Karpas-422 (cell line): ENCODE results near the gene MRTFA. TPM values are rescaled to one million over a fixed set of nuclear protein-coding genes. Genes with fewer than 3 reads are reported as not detected.
"Not testable (repeated sequence)": the region's sequence is repeated elsewhere in the genome, so short reads cannot be mapped to it uniquely, and the experiment has no call there.

Source experiments
- DNase-seq: peaks from one replicate; pipeline ENCODE4 v3.0.0-alpha.2; 2015
- H2AFZ ChIP-seq: fragments of 200-600 bp; sonication (generic); 2 replicates; pipeline ENCODE4 v1.6.1; 2014; ENCODE audit warnings: antibody characterized with exemption, low read length, mixed read lengths
- H3K27ac ChIP-seq: fragments of 200-600 bp; sonication (generic); 2 replicates; pipeline ENCODE4 v1.5.1; 2014; ENCODE audit warnings: mild to moderate bottlenecking, low read length, moderate library complexity
- H3K27me3 ChIP-seq: fragments of 200-600 bp; sonication (generic); 2 replicates; pipeline ENCODE4 v1.6.1; 2014; ENCODE audit warnings: low read length, mixed read lengths
- H3K36me3 ChIP-seq: fragments of 200-600 bp; sonication (generic); 2 replicates; pipeline ENCODE4 v1.6.1; 2014; ENCODE audit warnings: low read length, mixed read lengths; ENCODE audit not compliant: insufficient read depth
- H3K4me1 ChIP-seq: fragments of 200-600 bp; sonication (generic); 2 replicates; pipeline ENCODE4 v1.6.1; 2014; ENCODE audit warnings: mild to moderate bottlenecking, low read length, mixed read lengths
- H3K4me2 ChIP-seq: fragments of 200-600 bp; sonication (generic); 2 replicates; pipeline ENCODE4 v1.6.1; 2014; ENCODE audit warnings: low read length, low read depth, mild to moderate bottlenecking; ENCODE audit not compliant: poor library complexity, severe bottlenecking
- H3K4me3 ChIP-seq: fragments of 200-600 bp; sonication (generic); 2 replicates; pipeline ENCODE4 v1.5.1; 2014; ENCODE audit warnings: mild to moderate bottlenecking, antibody characterized with exemption, low read length, mixed read lengths
- H3K79me2 ChIP-seq: fragments of 200-600 bp; sonication (generic); 2 replicates; pipeline ENCODE4 v1.6.1; 2014; ENCODE audit warnings: mild to moderate bottlenecking, low read length, mixed read lengths
- H3K9ac ChIP-seq: fragments of 200-600 bp; sonication (generic); 2 replicates; pipeline ENCODE4 v1.6.0; 2014; ENCODE audit warnings: low read length
- H3K9me2 ChIP-seq: fragments of 200-600 bp; sonication (generic), shearing (Covaris generic); replicated peaks from 2 replicates; pipeline ENCODE4 v1.6.0; 2014; ENCODE audit warnings: mild to moderate bottlenecking, low read length, moderate library complexity; ENCODE audit not compliant: insufficient read depth
- H3K9me3 ChIP-seq: fragments of 300-700, 200-600 bp; sonication (generic); 2 replicates; pipeline ENCODE4 v1.6.1; 2014; ENCODE audit warnings: low read length, mixed read lengths
- H4K20me1 ChIP-seq: fragments of 200-600 bp; sonication (generic); 2 replicates; pipeline ENCODE4 v1.6.1; 2014; ENCODE audit warnings: mild to moderate bottlenecking, antibody characterized with exemption, low read length, low read depth; ENCODE audit not compliant: insufficient read depth
- total RNA-seq: library from RNA; depleted of rRNA; stranded (reverse); fragments of >200 nt; shearing (Covaris generic); gene quantifications from 2 replicates; pipeline ENCODE4 v1.2.3, GENCODE V29; 2014; ENCODE audit warnings: low replicate concordance

MRTFA gene
- total RNA-seq, 1 experiment from 2014 or later = 37.2 TPM

GRCh38 chr22:40668611-40669411, 32.3 kb upstream of the MRTFA start:
- no peaks in the 10 kb centered on the region for H3K36me3 ChIP-seq
- no peaks in the 10 kb centered on the region for H3K9me2 ChIP-seq
- H3K4me1 ChIP-seq = no peaks in the 10 kb centered on the region
- H3K9ac ChIP-seq = no peak overlapping the region
- DNase-seq = no peak
- no peak overlapping the region for H2AFZ ChIP-seq
- no peaks in the 10 kb centered on the region for H3K79me2 ChIP-seq
- H3K4me2 ChIP-seq = no peak overlapping the region
- no peaks in the 10 kb centered on the region for H4K20me1 ChIP-seq
- H3K4me3 ChIP-seq = no peak overlapping the region
- H3K27ac ChIP-seq = no peak overlapping the region
- no peaks in the 10 kb centered on the region for H3K27me3 ChIP-seq
- H3K9me3 ChIP-seq = no peaks in the 10 kb centered on the region

DNA sequence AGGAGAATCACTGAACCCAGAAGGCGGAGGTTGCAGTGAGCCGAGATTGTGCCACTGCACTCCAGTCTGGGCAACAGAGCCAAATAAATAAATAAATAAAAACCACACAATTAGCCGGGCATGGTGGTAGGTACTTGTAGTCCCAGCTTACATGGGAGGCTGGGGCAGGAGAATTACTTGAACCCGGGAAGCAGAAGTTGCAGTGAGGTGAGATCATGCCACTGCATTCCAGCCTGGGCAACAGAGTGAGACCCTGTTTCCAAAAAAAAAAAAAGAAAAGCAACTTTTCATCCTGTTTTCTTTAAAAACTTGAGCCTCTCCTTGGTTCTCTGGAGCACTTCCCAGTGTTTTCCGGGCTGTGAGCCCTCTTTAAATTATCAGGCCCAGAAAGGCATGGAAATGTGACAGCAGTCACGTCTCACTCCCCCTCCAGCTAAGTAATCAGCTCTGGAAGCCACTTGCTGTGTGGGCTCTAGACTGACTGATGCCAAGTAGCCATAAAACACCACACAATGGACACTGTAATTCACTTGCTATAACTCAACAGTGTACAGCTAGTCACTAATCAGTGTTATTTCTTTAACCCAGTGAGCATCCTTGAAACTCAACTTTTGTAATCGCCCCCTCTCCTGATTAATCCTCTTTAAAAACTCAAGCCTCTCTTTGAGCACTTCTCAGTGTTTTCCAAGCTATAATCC, 29.8 kb upstream of the MRTFA start:
- no peak overlapping the region for H3K9ac ChIP-seq
- no peak overlapping the region for H2AFZ ChIP-seq
- no peaks in the 10 kb centered on the region for H3K79me2 ChIP-seq
- H3K4me1 ChIP-seq = no peaks in the 10 kb centered on the region
- no peak overlapping the region for H3K4me3 ChIP-seq
- H3K9me3 ChIP-seq = no peaks in the 10 kb centered on the region
- no peak for DNase-seq
- H3K4me2 ChIP-seq = no peak overlapping the region
- no peaks in the 10 kb centered on the region for H3K36me3 ChIP-seq
- H4K20me1 ChIP-seq = no peaks in the 10 kb centered on the region
- H3K9me2 ChIP-seq = no peaks in the 10 kb centered on the region
- no peak overlapping the region for H3K27ac ChIP-seq
- H3K27me3 ChIP-seq = no peaks in the 10 kb centered on the region

DNA sequence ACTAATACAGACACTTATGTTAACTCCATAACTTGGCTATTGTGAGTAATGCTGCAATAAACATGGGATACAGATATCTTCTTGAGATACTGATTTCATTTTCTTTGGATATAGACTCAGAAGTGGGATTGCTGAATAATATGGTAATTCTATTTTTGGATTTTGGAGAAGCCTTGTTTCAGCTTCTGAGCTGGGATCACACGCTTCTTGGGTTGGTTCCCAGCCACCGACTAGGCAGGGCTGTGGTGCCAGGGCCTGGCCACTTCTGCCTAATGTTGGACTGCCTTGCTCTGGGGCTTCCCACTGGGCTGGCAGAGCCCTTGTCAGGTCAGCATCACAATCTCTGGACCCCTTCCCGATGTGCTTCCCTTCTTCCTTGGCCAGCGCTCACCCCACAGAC, 28.8 kb upstream of the MRTFA start:
- H3K9ac ChIP-seq = no peak overlapping the region
- no peaks in the 10 kb centered on the region for H3K27me3 ChIP-seq
- no peaks in the 10 kb centered on the region for H3K9me2 ChIP-seq
- no peak overlapping the region for H3K4me2 ChIP-seq
- no peaks in the 10 kb centered on the region for H3K79me2 ChIP-seq
- DNase-seq = no peak
- H2AFZ ChIP-seq = no peak overlapping the region
- H3K27ac ChIP-seq = no peak overlapping the region
- no peaks in the 10 kb centered on the region for H3K9me3 ChIP-seq
- H3K4me1 ChIP-seq = peaks cover 7% of the 10 kb centered on the region
- H3K4me3 ChIP-seq = no peak overlapping the region
- no peaks in the 10 kb centered on the region for H4K20me1 ChIP-seq
- H3K36me3 ChIP-seq = no peaks in the 10 kb centered on the region

DNA sequence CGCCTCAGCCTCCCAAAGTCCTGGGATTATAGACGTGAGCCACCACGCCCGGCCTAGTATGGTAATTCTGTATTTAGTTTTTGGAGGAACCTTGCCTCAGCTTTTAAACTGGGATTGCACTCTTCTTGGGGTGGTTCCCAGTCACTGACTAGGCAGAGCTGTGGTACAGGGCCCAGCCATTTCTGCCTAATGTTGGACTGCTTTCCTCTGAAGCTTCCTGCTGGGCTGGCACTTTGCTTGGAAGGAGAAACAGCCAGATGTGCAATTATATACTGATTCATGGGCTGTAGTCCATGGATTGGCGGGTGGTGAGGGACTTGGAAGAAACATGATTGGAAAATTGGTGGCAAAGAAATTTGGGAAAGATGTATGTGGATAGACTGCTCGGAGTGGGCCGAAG, 25.2 kb upstream of the MRTFA start:
- H3K36me3 ChIP-seq = no peaks in the 10 kb centered on the region
- H3K4me2 ChIP-seq = no peak overlapping the region
- H3K9ac ChIP-seq = no peak overlapping the region
- no peaks in the 10 kb centered on the region for H3K9me2 ChIP-seq
- DNase-seq = no peak
- no peaks in the 10 kb centered on the region for H3K79me2 ChIP-seq
- peaks cover 7% of the 10 kb centered on the region for H3K4me1 ChIP-seq
- no peak overlapping the region for H3K27ac ChIP-seq
- H4K20me1 ChIP-seq = no peaks in the 10 kb centered on the region
- no peaks in the 10 kb centered on the region for H3K9me3 ChIP-seq
- no peak overlapping the region for H2AFZ ChIP-seq
- H3K27me3 ChIP-seq = no peaks in the 10 kb centered on the region
- H3K4me3 ChIP-seq = no peak overlapping the region

- peak overlapping the region; percentile 12; the same call in 1 of the 2 replicates for H3K9ac ChIP-seq
- no peaks in the 10 kb centered on the region for H3K27me3 ChIP-seq
- H3K79me2 ChIP-seq = no peaks in the 10 kb centered on the region
- H3K4me3 ChIP-seq = no peak overlapping the region
- H3K4me1 ChIP-seq = peaks cover 7% of the 10 kb centered on the region
- H3K36me3 ChIP-seq = no peaks in the 10 kb centered on the region
- H2AFZ ChIP-seq = 0 out of 2 replicates have a peak overlapping the region, but pooled peaks have one; percentile 26
- H3K27ac ChIP-seq = no peak overlapping the region
- DNase-seq = no peak
- H3K9me2 ChIP-seq = no peaks in the 10 kb centered on the region
- peak overlapping the region; percentile 23 for H3K4me2 ChIP-seq
- H4K20me1 ChIP-seq = no peaks in the 10 kb centered on the region
- H3K9me3 ChIP-seq = no peaks in the 10 kb centered on the region
These were observed 24.2 kb upstream of the MRTFA start for GRCh38 chr22:40660730-40661129.

DNA sequence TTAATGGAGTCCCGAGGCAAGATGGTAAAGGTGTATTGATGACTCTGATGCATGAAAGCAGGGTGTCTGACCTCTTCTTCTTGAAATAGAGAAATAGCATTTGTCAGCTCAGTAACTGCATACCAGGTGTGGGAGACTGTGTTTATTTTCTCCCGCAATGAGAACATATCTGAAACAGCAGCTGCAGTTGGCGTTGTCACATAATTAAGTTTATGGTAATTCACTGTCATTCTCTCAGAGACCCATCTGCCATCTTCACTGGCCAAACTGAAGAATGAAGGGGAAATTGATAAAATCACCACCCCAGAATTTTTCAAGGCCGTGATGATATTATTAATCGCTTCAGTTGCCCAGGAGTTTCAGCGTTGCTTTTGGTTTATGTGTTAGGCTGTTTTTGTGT, 22.6 kb upstream of the MRTFA start:
- Histone ChIP-seq H3K4me3 (no peak overlapping the region), H3K9ac (no peak overlapping the region), H3K79me2 (no peaks in the 10 kb centered on the region), H3K36me3 (no peaks in the 10 kb centered on the region), H3K4me1 (peaks cover 7% of the 10 kb centered on the region), H3K9me3 (no peaks in the 10 kb centered on the region), H4K20me1 (no peaks in the 10 kb centered on the region), H3K27me3 (no peaks in the 10 kb centered on the region), H3K27ac (no peak overlapping the region), H3K4me2 (no peak overlapping the region), H2AFZ (no peak overlapping the region), H3K9me2 (no peaks in the 10 kb centered on the region)
- no peak for DNase-seq

- not testable (repeated sequence) for H3K27me3 ChIP-seq, H3K27ac ChIP-seq, H3K4me2 ChIP-seq, DNase-seq, H3K9ac ChIP-seq, H3K4me3 ChIP-seq, H3K36me3 ChIP-seq, H3K79me2 ChIP-seq, H4K20me1 ChIP-seq, H3K9me2 ChIP-seq, H2AFZ ChIP-seq, H3K9me3 ChIP-seq
- peaks cover 18% of the 10 kb centered on the region for H3K4me1 ChIP-seq
These were observed 20.1 kb upstream of the MRTFA start for GRCh38 chr22:40656651-40657050.

GRCh38 chr22:40655941-40656340, 19.4 kb upstream of the MRTFA start:
- not testable (repeated sequence) for H3K9me3 ChIP-seq, H3K36me3 ChIP-seq, H3K79me2 ChIP-seq, H3K27ac ChIP-seq, H3K9ac ChIP-seq, H2AFZ ChIP-seq, H3K4me2 ChIP-seq, H3K27me3 ChIP-seq, H3K9me2 ChIP-seq, DNase-seq, H3K4me3 ChIP-seq, H4K20me1 ChIP-seq
- H3K4me1 ChIP-seq = peaks cover 21% of the 10 kb centered on the region
